Trophoblast cell (in vitro differentiated cells and primary cell): ENCODE data around the gene HTT.
"Not testable (repeated sequence)": the region's sequence is repeated elsewhere in the genome, so short reads cannot be mapped to it uniquely, and the experiment has no call there.

Experiments used
- DNase-seq, 2 donors: peaks; one replicate each; pipeline ENCODE4 v3.0.0-alpha.2; 2016
- H2AFZ ChIP-seq: 2 replicates; pipeline ENCODE4 v1.6.1; 2013; ENCODE audit warnings: low read length, moderate library complexity, mild to moderate bottlenecking; ENCODE audit not compliant: insufficient read depth, poor library complexity
- H2AK5ac ChIP-seq: 2 replicates; pipeline ENCODE4 v1.6.1; 2013; ENCODE audit warnings: mild to moderate bottlenecking, low read length
- H2BK120ac ChIP-seq: 2 replicates; pipeline ENCODE4 v1.6.1; 2013; ENCODE audit warnings: low read length, mild to moderate bottlenecking, moderate library complexity; ENCODE audit not compliant: insufficient read depth, poor library complexity
- H2BK12ac ChIP-seq: 2 replicates; pipeline ENCODE4 v1.6.1; 2013; ENCODE audit warnings: mild to moderate bottlenecking, low read length, moderate library complexity
- H2BK5ac ChIP-seq: 2 replicates; pipeline ENCODE4 v1.6.1; 2013; ENCODE audit warnings: low read length, low read depth, moderate library complexity, mild to moderate bottlenecking; ENCODE audit not compliant: poor library complexity
- H3K14ac ChIP-seq: 2 replicates; pipeline ENCODE4 v1.6.1; 2013; ENCODE audit warnings: mild to moderate bottlenecking, low read length
- H3K18ac ChIP-seq: 2 replicates; pipeline ENCODE4 v1.6.1; 2013; ENCODE audit warnings: mild to moderate bottlenecking, low read length
- H3K23ac ChIP-seq: 2 replicates; pipeline ENCODE4 v1.6.1; 2013; ENCODE audit warnings: low read length
- H3K27ac ChIP-seq: 2 replicates; pipeline ENCODE4 v1.5.1; 2013; ENCODE audit warnings: low read depth, mild to moderate bottlenecking, inconsistent platforms, low read length, moderate library complexity
- H3K27me3 ChIP-seq: 2 replicates; pipeline ENCODE4 v1.6.1; 2013; ENCODE audit warnings: inconsistent platforms, mild to moderate bottlenecking, low read length, moderate library complexity; ENCODE audit not compliant: insufficient read depth
- H3K36me3 ChIP-seq, 2 experiments: 1 replicate in 1 of 2; 2 replicates in 1 of 2; pipeline ENCODE4 v1.6.1; 2013; ENCODE audit warnings: low read length in 2 of 2, mild to moderate bottlenecking in 2 of 2, moderate library complexity in 1 of 2; ENCODE audit not compliant: insufficient read depth in 2 of 2, control insufficient read depth in 1 of 2
- H3K4ac ChIP-seq: 2 replicates; pipeline ENCODE4 v1.6.1; 2013; ENCODE audit warnings: low read depth, mild to moderate bottlenecking, low read length, moderate library complexity
- H3K4me1 ChIP-seq, 2 experiments: 1 replicate in 1 of 2; 2 replicates in 1 of 2; pipeline ENCODE4 v1.6.1; 2013; ENCODE audit warnings: low read length in 2 of 2, mild to moderate bottlenecking in 2 of 2, moderate library complexity in 1 of 2; ENCODE audit not compliant: insufficient read depth in 2 of 2, control insufficient read depth in 1 of 2
- H3K4me2 ChIP-seq: 2 replicates; pipeline ENCODE4 v1.6.1; 2013; ENCODE audit warnings: inconsistent platforms, mild to moderate bottlenecking, low read length, moderate library complexity
- H3K4me3 ChIP-seq: 2 replicates; pipeline ENCODE4 v1.5.1; 2013; ENCODE audit warnings: mild to moderate bottlenecking, low read depth, low read length, inconsistent platforms
- H3K79me1 ChIP-seq: one replicate; pipeline ENCODE4 v1.6.1; 2013; ENCODE audit warnings: low read length
- H3K79me2 ChIP-seq: 2 replicates; pipeline ENCODE4 v1.6.1; 2013; ENCODE audit warnings: low read length, mild to moderate bottlenecking; ENCODE audit not compliant: control insufficient read depth, insufficient read depth, poor library complexity
- H3K9ac ChIP-seq: 2 replicates; pipeline ENCODE4 v1.6.1; 2013; ENCODE audit warnings: mild to moderate bottlenecking, low read length
- H3K9me3 ChIP-seq: 2 replicates; pipeline ENCODE4 v1.6.1; 2013; ENCODE audit warnings: low read depth, mild to moderate bottlenecking, control low read depth, inconsistent platforms, low read length; ENCODE audit not compliant: insufficient read depth
- H4K12ac ChIP-seq: 2 replicates; pipeline ENCODE4 v1.6.1; 2013; ENCODE audit warnings: low read depth, mild to moderate bottlenecking, low read length, moderate library complexity
- H4K8ac ChIP-seq: 2 replicates; pipeline ENCODE4 v1.6.1; 2013; ENCODE audit warnings: low read depth, mild to moderate bottlenecking, low read length, moderate library complexity
- H4K91ac ChIP-seq: one replicate; pipeline ENCODE4 v1.6.1; 2013; ENCODE audit warnings: low read depth, mild to moderate bottlenecking, low read length, moderate library complexity
- WGBS: extraction: QIAGEN DNeasy Blood & Tissue Kit; methylation state at CpG from one replicate; pipeline ENCODE4 v1.1.7; 2013; ENCODE audit warnings: missing lambda C conversion rate; ENCODE audit not compliant: insufficient read length, insufficient coverage; ENCODE audit errors: extremely low coverage; 5-methylcytosine and 5-hydroxymethylcytosine counted together

Gene HTT

GRCh38 chr4:3161044-3161443 is 86.6 kb downstream of the HTT start:
- not testable (repeated sequence) for H3K79me1 ChIP-seq, H3K4me3 ChIP-seq, H3K27ac ChIP-seq, H3K23ac ChIP-seq, H4K8ac ChIP-seq, H3K14ac ChIP-seq, H3K79me2 ChIP-seq, H2BK5ac ChIP-seq, H3K27me3 ChIP-seq, H3K4me2 ChIP-seq, H4K12ac ChIP-seq, H2AFZ ChIP-seq, H2AK5ac ChIP-seq, H3K4ac ChIP-seq, H3K9me3 ChIP-seq, H2BK12ac ChIP-seq, H4K91ac ChIP-seq, H2BK120ac ChIP-seq, DNase-seq, H3K4me1 ChIP-seq, H3K18ac ChIP-seq, H3K9ac ChIP-seq
- no CpG with 5 or more reads among the region's 4 CpGs for WGBS
- peaks cover 14 to 23% of the 10 kb centered on the region in 2 experiments for H3K36me3 ChIP-seq

- not testable (repeated sequence) for H3K18ac ChIP-seq, H3K79me2 ChIP-seq, H3K79me1 ChIP-seq, H3K9ac ChIP-seq, H2BK5ac ChIP-seq, H2BK12ac ChIP-seq, H3K4me1 ChIP-seq, H4K8ac ChIP-seq, H2AK5ac ChIP-seq, H3K4ac ChIP-seq, H3K4me3 ChIP-seq, H3K27me3 ChIP-seq, H2AFZ ChIP-seq, H2BK120ac ChIP-seq, H3K4me2 ChIP-seq, H3K23ac ChIP-seq, DNase-seq, H3K27ac ChIP-seq, H3K14ac ChIP-seq, H4K12ac ChIP-seq, H4K91ac ChIP-seq, H3K9me3 ChIP-seq
- WGBS, result no CpG with 5 or more reads among the region's 6 CpGs
- peaks cover 11 to 13% of the 10 kb centered on the region in 2 experiments for H3K36me3 ChIP-seq
Measured at GRCh38 chr4:3166434-3166833, 92.0 kb downstream of the HTT start.

GRCh38 chr4:3168029-3168428 is 93.5 kb downstream of the HTT start:
- Histone ChIP-seq H2BK120ac (no peak overlapping the region), H2BK12ac (no peak overlapping the region), H3K9ac (no peak overlapping the region), H3K23ac (no peak overlapping the region), H3K4me1 (peaks cover 0 to 2% of the 10 kb centered on the region in 2 experiments), H3K36me3 (peaks cover 18 to 19% of the 10 kb centered on the region in 2 experiments), H3K27ac (no peak overlapping the region), H4K12ac (no peak overlapping the region), H3K27me3 (no peaks in the 10 kb centered on the region), H4K8ac (no peak overlapping the region), H3K14ac (no peak overlapping the region), H3K4ac (no peak overlapping the region), H3K4me3 (no peak overlapping the region), H3K18ac (no peak overlapping the region), H2AFZ (no peak overlapping the region), H3K79me2 (no peaks in the 10 kb centered on the region), H3K4me2 (no peak overlapping the region), H3K9me3 (peaks cover 4% of the 10 kb centered on the region), H2AK5ac (no peak overlapping the region), H2BK5ac (no peak overlapping the region), H4K91ac (no peak overlapping the region), H3K79me1 (no peaks in the 10 kb centered on the region)
- no peak for DNase-seq
- no CpG with 5 or more reads among the region's 3 CpGs for WGBS

- H3K4ac ChIP-seq, result no peak overlapping the region
- H3K79me1 ChIP-seq, result no peaks in the 10 kb centered on the region
- no peaks in the 10 kb centered on the region for H3K79me2 ChIP-seq
- no peak overlapping the region for H4K8ac ChIP-seq
- H3K9ac ChIP-seq, result no peak overlapping the region
- no peak overlapping the region for H2AK5ac ChIP-seq
- no peak overlapping the region for H3K18ac ChIP-seq
- H3K4me2 ChIP-seq, result no peak overlapping the region
- peaks cover 29 to 37% of the 10 kb centered on the region in 2 experiments for H3K36me3 ChIP-seq
- H3K14ac ChIP-seq, result no peak overlapping the region
- no CpG with 5 or more reads among the region's 12 CpGs for WGBS
- H3K4me3 ChIP-seq, result no peak overlapping the region
- H3K27ac ChIP-seq, result no peak overlapping the region
- H3K4me1 ChIP-seq, result peaks cover 0 to 2% of the 10 kb centered on the region in 2 experiments
- no peak for DNase-seq
- no peak overlapping the region for H2BK5ac ChIP-seq
- no peaks in the 10 kb centered on the region for H3K27me3 ChIP-seq
- H2BK120ac ChIP-seq, result no peak overlapping the region
- no peak overlapping the region for H2BK12ac ChIP-seq
- no peak overlapping the region for H4K91ac ChIP-seq
- H2AFZ ChIP-seq, result no peak overlapping the region
- H3K23ac ChIP-seq, result no peak overlapping the region
- H3K9me3 ChIP-seq, result peaks cover 4% of the 10 kb centered on the region
- no peak overlapping the region for H4K12ac ChIP-seq
Measured at GRCh38 chr4:3174371-3175338, 100.2 kb downstream of the HTT start.
